Measurements from ENCODE around the gene GDF7. TPM values are rescaled to one million over a fixed set of nuclear protein-coding genes. Genes with fewer than 3 reads are reported as not detected.

Gene GDF7
- total and polyA plus RNA-seq, 2 of the 8 experiments (the other 6 are each of a cell fraction or from before 2014, with no cell fraction given) = 0.04 to 0.06 TPM

- H3K23ac ChIP-seq (ENCODE audit: insufficient read length) = no peak overlapping the region
- no peak overlapping the region for H3K18ac ChIP-seq (ENCODE audit: extremely low read depth, low read length)
- no peak overlapping the region for H2BK120ac ChIP-seq (replicated peaks; ENCODE audit: low read depth, low read length)
- TF ChIP-seq SIRT6 (IDR thresholded peaks at IDR 0.05; ENCODE audit: low read length) (no peak), BCL11A (IDR thresholded peaks at IDR 0.05; ENCODE audit: low read depth in 2 of 2, low read length in 2 of 2) (no peak), TBP (IDR thresholded peaks at IDR 0.05; ENCODE audit: low read depth, low read length) (no peak), FOSL1 (IDR thresholded peaks at IDR 0.05; ENCODE audit: insufficient read depth, low read depth, low read length) (no peak), TEAD4 (IDR thresholded peaks at IDR 0.05; ENCODE audit: low read depth, low read length) (no peak), SP2 (IDR thresholded peaks at IDR 0.05; ENCODE audit: low read length) (no peak), RBBP5 (IDR thresholded peaks at IDR 0.05; ENCODE audit: borderline replicate concordance, low read depth, low read length) (no peak)
- H3K4me3 ChIP-seq (ENCODE audit: extremely low read depth in 1 of 4, insufficient read depth in 2 of 4, low read depth in 3 of 4, low read length in 4 of 4) = no peak overlapping the region
- WGBS, 2 experiments (ENCODE audit: extremely low coverage in 1 of 2, insufficient coverage in 1 of 2, insufficient read length in 1 of 2, insufficient replicate concordance in 2 of 2, low coverage in 1 of 2, low lambda C conversion rate in 2 of 2, missing lambda C conversion rate in 1 of 2) = 93% methylated on average over 7 of the region's 7 CpGs; no CpG with 5 or more reads in 1 of the 2 experiments
- H3K36me3 ChIP-seq (ENCODE audit: control insufficient read depth in 2 of 4, insufficient read depth in 4 of 4, low read length in 3 of 4) = 0 out of 8 replicates have a peak, but pooled peaks cover 0 to 2% (median 0%) of the 10 kb centered on the region in 4 experiments
- H3K9ac ChIP-seq (replicated peaks in 1 of 4; ENCODE audit: extremely low read depth in 1 of 4, low read depth in 3 of 4, low read length in 3 of 4) = no peak overlapping the region
- no peak overlapping the region for H4K5ac ChIP-seq (ENCODE audit: insufficient read length, low read depth, low read length)
- no peaks in the 10 kb centered on the region for H3K9me3 ChIP-seq (ENCODE audit: insufficient read depth in 2 of 2, low read depth in 1 of 2, low read length in 1 of 2)
- H2AK5ac ChIP-seq (ENCODE audit: low read depth, low read length) = no peak overlapping the region
- no peak overlapping the region for H4K91ac ChIP-seq (replicated peaks; ENCODE audit: insufficient read length, low read length)
- no peak for DNase-seq (ENCODE audit: low read depth in 1 of 2, low spot score in 2 of 2)
- H2BK5ac ChIP-seq (ENCODE audit: low read depth, low read length) = no peak overlapping the region
- no peaks in the 10 kb centered on the region for H3K79me2 ChIP-seq (ENCODE audit: control insufficient read depth in 1 of 2, insufficient read depth in 2 of 2, low read length in 2 of 2)
- H3K4ac ChIP-seq (replicated peaks; ENCODE audit: insufficient read length, low read depth, low read length) = no peak overlapping the region
- POLR2A ChIA-PET (ENCODE audit: partially characterized antibody) = interaction anchor here (0.8 kb wide), 1 partner anchor 177 kb away, joined by 4 read pairs; the partner anchor contains the start of gene RHOB
- no peaks in the 10 kb centered on the region for H3K4me1 ChIP-seq (replicated peaks in 1 of 4; ENCODE audit: control insufficient read depth in 3 of 4, insufficient read depth in 4 of 4, low read length in 3 of 4)
- no peak overlapping the region for H2BK15ac ChIP-seq (ENCODE audit: low read length)
- no peak overlapping the region for H3K56ac ChIP-seq (replicated peaks; ENCODE audit: insufficient read length, low read depth, low read length)
- H2AFZ ChIP-seq (ENCODE audit: low read length) = no peak overlapping the region
- CTCF ChIA-PET (ENCODE audit: partially characterized antibody) = interaction anchor here (1.2 to 4.2 kb wide), 4 partner anchors 9 to 212 kb away, joined by 3 to 24 read pairs (median 12); no protein-coding TSS in a partner anchor
- H4K8ac ChIP-seq (ENCODE audit: extremely low read depth, insufficient read depth, low read length) = no peak overlapping the region; the same call in 1 of the 2 replicates
- H2BK20ac ChIP-seq (ENCODE audit: low read length) = no peak overlapping the region
- FAIRE-seq = no peak
- no peak overlapping the region for H3K14ac ChIP-seq (ENCODE audit: insufficient read length)
- H2BK12ac ChIP-seq (ENCODE audit: low read depth, low read length) = no peak overlapping the region
- no peaks in the 10 kb centered on the region for H3K23me2 ChIP-seq (ENCODE audit: low read depth, low read length)
- H3K79me1 ChIP-seq (ENCODE audit: low read depth, low read length) = no peaks in the 10 kb centered on the region
- H4K20me1 ChIP-seq (replicated peaks in 1 of 2; ENCODE audit: control insufficient read depth in 1 of 2, insufficient read depth in 2 of 2, low read length in 2 of 2) = no peaks in the 10 kb centered on the region
- H3K27ac ChIP-seq (ENCODE audit: low read depth, low read length) = no peak overlapping the region
- H3K4me2 ChIP-seq (ENCODE audit: insufficient read depth in 1 of 2, low read depth in 2 of 2, low read length in 2 of 2) = no peak overlapping the region
- no peaks in the 10 kb centered on the region for H3K27me3 ChIP-seq (replicated peaks in 1 of 4; ENCODE audit: control insufficient read depth in 3 of 4, extremely low read depth in 1 of 4, insufficient read depth in 3 of 4, low read length in 3 of 4)
Measured at GRCh38 chr2:20623741-20624155, 43.2 kb upstream of the GDF7 start.

Measured in H1 (cell line).